Right lung (tissue), 5 donors: Measurements from ENCODE around the gene HERC2. TPM values are rescaled to one million over a fixed set of nuclear protein-coding genes. Genes with fewer than 3 reads are reported as not detected.
"Not testable (repeated sequence)": the region's sequence is repeated elsewhere in the genome, so short reads cannot be mapped to it uniquely, and the experiment has no call there.

Source experiments
- DNase-seq, 2 donors: peaks; one replicate each; pipeline ENCODE4 v3.0.0-alpha.2; 2013
- polyA plus RNA-seq, 5 donors: library from polyadenylated mRNA; unstranded; fragments of 120-200 nt; gene quantifications; one replicate each; pipeline versions ENCODE4 v1.2.1 to v1.2.3, GENCODE V29; 2013; ENCODE audit warnings: inconsistent platforms in 1 of 5, low replicate concordance in 1 of 5; ENCODE audit not compliant: insufficient read length in 5 of 5, insufficient read depth in 1 of 5

The HERC2 gene
- polyA plus RNA-seq, 5 donors: 44.8 to 60.7 (median 54.1) TPM

- DNase-seq: not testable (repeated sequence)
Measured at GRCh38 chr15:28228990-28229640, 92.9 kb downstream of the HERC2 start.

- no peak for DNase-seq
Measured at GRCh38 chr15:28228096-28228495, 93.9 kb downstream of the HERC2 start.

GRCh38 chr15:28227303-28227702 is 94.7 kb downstream of the HERC2 start:
- DNase-seq: not testable (repeated sequence)

GRCh38 chr15:28222612-28223011 is 99.4 kb downstream of the HERC2 start:
- DNase-seq: not testable (repeated sequence)

- not testable (repeated sequence) for DNase-seq
Measured at GRCh38 chr15:28221696-28222095, 100.3 kb downstream of the HERC2 start.

- DNase-seq: no peak
Measured at GRCh38 chr15:28219116-28219515, 102.9 kb downstream of the HERC2 start.

- DNase-seq: not testable (repeated sequence)
Measured at GRCh38 chr15:28216946-28217546, 104.9 kb downstream of the HERC2 start.

- not testable (repeated sequence) for DNase-seq
Measured at GRCh38 chr15:28215521-28215920, 106.5 kb downstream of the HERC2 start.

- not testable (repeated sequence) for DNase-seq
Measured at GRCh38 chr15:28214006-28214790, 107.8 kb downstream of the HERC2 start.

GRCh38 chr15:28213393-28213792 is 108.6 kb downstream of the HERC2 start:
- not testable (repeated sequence) for DNase-seq

- no peak for DNase-seq
Measured at GRCh38 chr15:28208583-28208982, 113.4 kb downstream of the HERC2 start.

- DNase-seq: not testable (repeated sequence)
Measured at GRCh38 chr15:28205640-28206039, 116.3 kb downstream of the HERC2 start.

- DNase-seq: not testable (repeated sequence)
Measured at GRCh38 chr15:28203055-28203828, 118.7 kb downstream of the HERC2 start.

GRCh38 chr15:28202124-28202523 is 119.9 kb downstream of the HERC2 start:
- DNase-seq: not testable (repeated sequence)

GRCh38 chr15:28198215-28198614 is 123.8 kb downstream of the HERC2 start:
- not testable (repeated sequence) for DNase-seq

GRCh38 chr15:28197694-28198093 is 124.3 kb downstream of the HERC2 start:
- not testable (repeated sequence) for DNase-seq

- DNase-seq: not testable (repeated sequence)
Measured at GRCh38 chr15:28196581-28196980, 125.4 kb downstream of the HERC2 start.

GRCh38 chr15:28192772-28193171 is 129.2 kb downstream of the HERC2 start:
- DNase-seq: no peak

GRCh38 chr15:28191832-28192231 is 130.1 kb downstream of the HERC2 start:
- peak; percentile 75 to 80 for DNase-seq

GRCh38 chr15:28190391-28191174 is 131.4 kb downstream of the HERC2 start:
- no peak for DNase-seq
